Fibroblast of lung (primary cell): ENCODE measurements around the gene RELCH.

ENCODE experiments used
- EZH2 ChIP-seq: IDR thresholded peaks from 2 replicates; pipeline ENCODE4 v1.5.1; 2012; ENCODE audit warnings: low read length, control low read depth, mild to moderate bottlenecking; ENCODE audit errors: missing control alignments
- TF ChIP-seq, protein P1 (sequence below), 2 donors: IDR thresholded peaks in 1 of 2; conservative IDR thresholded peaks in 1 of 2; 1 replicate in 1 of 2; 2 replicates in 1 of 2; pipeline ENCODE4 v1.5.1; 2011 to 2012; ENCODE audit warnings: low read length in 2 of 2, control low read depth in 1 of 2, inconsistent platforms in 1 of 2, low read depth in 1 of 2, mild to moderate bottlenecking in 1 of 2

GRCh38 chr18:62279561-62279960, 92.5 kb downstream of the RELCH start:
- TF ChIP-seq, protein P1, sequence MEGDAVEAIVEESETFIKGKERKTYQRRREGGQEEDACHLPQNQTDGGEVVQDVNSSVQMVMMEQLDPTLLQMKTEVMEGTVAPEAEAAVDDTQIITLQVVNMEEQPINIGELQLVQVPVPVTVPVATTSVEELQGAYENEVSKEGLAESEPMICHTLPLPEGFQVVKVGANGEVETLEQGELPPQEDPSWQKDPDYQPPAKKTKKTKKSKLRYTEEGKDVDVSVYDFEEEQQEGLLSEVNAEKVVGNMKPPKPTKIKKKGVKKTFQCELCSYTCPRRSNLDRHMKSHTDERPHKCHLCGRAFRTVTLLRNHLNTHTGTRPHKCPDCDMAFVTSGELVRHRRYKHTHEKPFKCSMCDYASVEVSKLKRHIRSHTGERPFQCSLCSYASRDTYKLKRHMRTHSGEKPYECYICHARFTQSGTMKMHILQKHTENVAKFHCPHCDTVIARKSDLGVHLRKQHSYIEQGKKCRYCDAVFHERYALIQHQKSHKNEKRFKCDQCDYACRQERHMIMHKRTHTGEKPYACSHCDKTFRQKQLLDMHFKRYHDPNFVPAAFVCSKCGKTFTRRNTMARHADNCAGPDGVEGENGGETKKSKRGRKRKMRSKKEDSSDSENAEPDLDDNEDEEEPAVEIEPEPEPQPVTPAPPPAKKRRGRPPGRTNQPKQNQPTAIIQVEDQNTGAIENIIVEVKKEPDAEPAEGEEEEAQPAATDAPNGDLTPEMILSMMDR (conservative IDR thresholded peaks at IDR 0.05 in 1 of 2, IDR thresholded peaks at IDR 0.05 in 1 of 2; ENCODE audit: low read depth in 1 of 2, low read length in 2 of 2) = no peak
- TF ChIP-seq EZH2 = no peak
